ENCODE results near the gene POLE. TPM values are rescaled to one million over a fixed set of nuclear protein-coding genes. Genes with fewer than 3 reads are reported as not detected.

Gene POLE
- total and polyA plus RNA-seq, 2 donors: 19.3 to 22.2 TPM

GRCh38 chr12:132657004-132657727, 30.0 kb downstream of the POLE start:
- H3K27ac ChIP-seq (ENCODE audit: low read depth in 1 of 2, low read length in 1 of 2): no peak overlapping the region
- peaks cover 43 to 87% of the 10 kb centered on the region in 2 donors for H3K36me3 ChIP-seq (ENCODE audit: control insufficient read depth in 2 of 2, insufficient read depth in 2 of 2, low read length in 1 of 2)
- DNase-seq (ENCODE audit: low read depth in 6 of 9, low spot score in 9 of 9): peak in 1 of 9 donors; percentile 25
- no peaks in the 10 kb centered on the region for H3K9me3 ChIP-seq (ENCODE audit: control insufficient read depth in 2 of 2, insufficient read depth in 1 of 2, low read length in 1 of 2)
- no peaks in the 10 kb centered on the region for H3K27me3 ChIP-seq (ENCODE audit: control insufficient read depth in 2 of 2, insufficient read depth in 1 of 2, low read length in 1 of 2)
- 97% methylated on average over 12 of the region's 12 CpGs for WGBS
- H3K4me1 ChIP-seq (ENCODE audit: control insufficient read depth in 2 of 2, insufficient read depth in 2 of 2, low read length in 2 of 2): peaks cover 21 to 50% of the 10 kb centered on the region in 2 donors
- no peak overlapping the region for H3K4me3 ChIP-seq (ENCODE audit: low read length in 2 of 2)

- Histone ChIP-seq H3K27ac (ENCODE audit: low read depth in 1 of 2, low read length in 1 of 2) (no peak overlapping the region), H3K36me3 (ENCODE audit: control insufficient read depth in 2 of 2, insufficient read depth in 2 of 2, low read length in 1 of 2) (peaks cover 58 to 76% of the 10 kb centered on the region in 2 donors), H3K4me3 (ENCODE audit: low read length in 2 of 2) (no peak overlapping the region)
These were observed 33.4 kb downstream of the POLE start for GRCh38 chr12:132653567-132654290.

GRCh38 chr12:132651444-132652100, 35.6 kb downstream of the POLE start:
- Histone ChIP-seq H3K9me3 (ENCODE audit: control insufficient read depth in 2 of 2, insufficient read depth in 1 of 2, low read length in 1 of 2) (no peaks in the 10 kb centered on the region), H3K27me3 (ENCODE audit: control insufficient read depth in 2 of 2, insufficient read depth in 1 of 2, low read length in 1 of 2) (no peaks in the 10 kb centered on the region), H3K4me1 (ENCODE audit: control insufficient read depth in 2 of 2, insufficient read depth in 2 of 2, low read length in 2 of 2) (no peaks in the 10 kb centered on the region), H3K4me3 (ENCODE audit: low read length in 2 of 2) (no peak overlapping the region), H3K27ac (ENCODE audit: low read depth in 1 of 2, low read length in 1 of 2) (no peak overlapping the region), H3K36me3 (ENCODE audit: control insufficient read depth in 2 of 2, insufficient read depth in 2 of 2, low read length in 1 of 2) (peaks cover 58 to 76% of the 10 kb centered on the region in 2 donors)
- 90% methylated on average over 9 of the region's 9 CpGs for WGBS
- DNase-seq (ENCODE audit: low read depth in 6 of 9, low spot score in 9 of 9): no peak

More at GRCh38 chr12:132653567-132654290, 33.4 kb downstream of the POLE start:
- DNase-seq (ENCODE audit: low read depth in 6 of 9, low spot score in 9 of 9): no peak
- Histone ChIP-seq H3K27me3 (ENCODE audit: control insufficient read depth in 2 of 2, insufficient read depth in 1 of 2, low read length in 1 of 2) (no peaks in the 10 kb centered on the region), H3K9me3 (ENCODE audit: control insufficient read depth in 2 of 2, insufficient read depth in 1 of 2, low read length in 1 of 2) (no peaks in the 10 kb centered on the region), H3K4me1 (ENCODE audit: control insufficient read depth in 2 of 2, insufficient read depth in 2 of 2, low read length in 2 of 2) (peaks cover 0 to 16% of the 10 kb centered on the region in 2 donors)
- 91% methylated on average over 7 of the region's 7 CpGs for WGBS

- no peak for DNase-seq (ENCODE audit: low read depth in 6 of 9, low spot score in 9 of 9)
- Histone ChIP-seq H3K4me3 (ENCODE audit: low read length in 2 of 2) (no peak overlapping the region), H3K36me3 (ENCODE audit: control insufficient read depth in 2 of 2, insufficient read depth in 2 of 2, low read length in 1 of 2) (peaks cover 56 to 73% of the 10 kb centered on the region in 2 donors), H3K27me3 (ENCODE audit: control insufficient read depth in 2 of 2, insufficient read depth in 1 of 2, low read length in 1 of 2) (no peaks in the 10 kb centered on the region), H3K4me1 (ENCODE audit: control insufficient read depth in 2 of 2, insufficient read depth in 2 of 2, low read length in 2 of 2) (no peaks in the 10 kb centered on the region), H3K27ac (ENCODE audit: low read depth in 1 of 2, low read length in 1 of 2) (no peak overlapping the region), H3K9me3 (ENCODE audit: control insufficient read depth in 2 of 2, insufficient read depth in 1 of 2, low read length in 1 of 2) (no peaks in the 10 kb centered on the region)
- WGBS: 97% methylated on average over 27 of the region's 27 CpGs
These were observed 37.8 kb downstream of the POLE start for GRCh38 chr12:132649226-132649945.

- H3K36me3 ChIP-seq (ENCODE audit: control insufficient read depth in 2 of 2, insufficient read depth in 2 of 2, low read length in 1 of 2): peaks cover 60 to 75% of the 10 kb centered on the region in 2 donors
- H3K4me3 ChIP-seq (ENCODE audit: low read length in 2 of 2): no peak overlapping the region
- no peak for DNase-seq (ENCODE audit: low read depth in 6 of 9, low spot score in 9 of 9)
- H3K27me3 ChIP-seq (ENCODE audit: control insufficient read depth in 2 of 2, insufficient read depth in 1 of 2, low read length in 1 of 2): no peaks in the 10 kb centered on the region
- H3K4me1 ChIP-seq (ENCODE audit: control insufficient read depth in 2 of 2, insufficient read depth in 2 of 2, low read length in 2 of 2): no peaks in the 10 kb centered on the region
- WGBS: 97% methylated on average over 24 of the region's 24 CpGs
- H3K9me3 ChIP-seq (ENCODE audit: control insufficient read depth in 2 of 2, insufficient read depth in 1 of 2, low read length in 1 of 2): no peaks in the 10 kb centered on the region
- H3K27ac ChIP-seq (ENCODE audit: low read depth in 1 of 2, low read length in 1 of 2): no peak overlapping the region
These were observed 38.4 kb downstream of the POLE start for GRCh38 chr12:132648616-132649225.

GRCh38 chr12:132647858-132648257, 39.3 kb downstream of the POLE start:
- H3K27ac ChIP-seq (ENCODE audit: low read depth in 1 of 2, low read length in 1 of 2): no peak overlapping the region
- H3K27me3 ChIP-seq (ENCODE audit: control insufficient read depth in 2 of 2, insufficient read depth in 1 of 2, low read length in 1 of 2): no peaks in the 10 kb centered on the region
- peaks cover 65 to 77% of the 10 kb centered on the region in 2 donors for H3K36me3 ChIP-seq (ENCODE audit: control insufficient read depth in 2 of 2, insufficient read depth in 2 of 2, low read length in 1 of 2)
- WGBS: 97% methylated on average over 10 of the region's 10 CpGs
- no peak for DNase-seq (ENCODE audit: low read depth in 6 of 9, low spot score in 9 of 9)
- H3K9me3 ChIP-seq (ENCODE audit: control insufficient read depth in 2 of 2, insufficient read depth in 1 of 2, low read length in 1 of 2): no peaks in the 10 kb centered on the region
- no peaks in the 10 kb centered on the region for H3K4me1 ChIP-seq (ENCODE audit: control insufficient read depth in 2 of 2, insufficient read depth in 2 of 2, low read length in 2 of 2)
- H3K4me3 ChIP-seq (ENCODE audit: low read length in 2 of 2): no peak overlapping the region

GRCh38 chr12:132646850-132647249, 40.3 kb downstream of the POLE start:
- H3K4me1 ChIP-seq (ENCODE audit: control insufficient read depth in 2 of 2, insufficient read depth in 2 of 2, low read length in 2 of 2): no peaks in the 10 kb centered on the region
- H3K36me3 ChIP-seq (ENCODE audit: control insufficient read depth in 2 of 2, insufficient read depth in 2 of 2, low read length in 1 of 2): peaks cover 69 to 81% of the 10 kb centered on the region in 2 donors
- 97% methylated on average over 7 of the region's 7 CpGs for WGBS
- H3K27me3 ChIP-seq (ENCODE audit: control insufficient read depth in 2 of 2, insufficient read depth in 1 of 2, low read length in 1 of 2): no peaks in the 10 kb centered on the region
- DNase-seq (ENCODE audit: low read depth in 6 of 9, low spot score in 9 of 9): no peak
- no peak overlapping the region for H3K4me3 ChIP-seq (ENCODE audit: low read length in 2 of 2)
- no peaks in the 10 kb centered on the region for H3K9me3 ChIP-seq (ENCODE audit: control insufficient read depth in 2 of 2, insufficient read depth in 1 of 2, low read length in 1 of 2)
- no peak overlapping the region for H3K27ac ChIP-seq (ENCODE audit: low read depth in 1 of 2, low read length in 1 of 2)

- no peak overlapping the region for H3K27ac ChIP-seq (ENCODE audit: low read depth in 1 of 2, low read length in 1 of 2)
- H3K9me3 ChIP-seq (ENCODE audit: control insufficient read depth in 2 of 2, insufficient read depth in 1 of 2, low read length in 1 of 2): no peaks in the 10 kb centered on the region
- no peaks in the 10 kb centered on the region for H3K27me3 ChIP-seq (ENCODE audit: control insufficient read depth in 2 of 2, insufficient read depth in 1 of 2, low read length in 1 of 2)
- H3K4me3 ChIP-seq (ENCODE audit: low read length in 2 of 2): no peak overlapping the region
- peaks cover 0 to 5% of the 10 kb centered on the region in 2 donors for H3K4me1 ChIP-seq (ENCODE audit: control insufficient read depth in 2 of 2, insufficient read depth in 2 of 2, low read length in 2 of 2)
- peaks cover 72 to 88% of the 10 kb centered on the region in 2 donors for H3K36me3 ChIP-seq (ENCODE audit: control insufficient read depth in 2 of 2, insufficient read depth in 2 of 2, low read length in 1 of 2)
- DNase-seq (ENCODE audit: low read depth in 6 of 9, low spot score in 9 of 9): no peak
- 99% methylated on average over 30 of the region's 30 CpGs for WGBS
These were observed 44.0 kb downstream of the POLE start for GRCh38 chr12:132642846-132643835.
